GM04504 (cell line): Measurements from ENCODE around the gene LRRC39.
"Not testable (repeated sequence)": the region's sequence is repeated elsewhere in the genome, so short reads cannot be mapped to it uniquely, and the experiment has no call there.

Experiments
- DNase-seq: peaks from one replicate; pipeline ENCODE4 v3.0.0-alpha.2; 2012; ENCODE audit warnings: low read depth

LRRC39 gene

GRCh38 chr1:100178091-100178490 lies at the start of gene LRRC39:
LRRC39 (minus strand) TSS chr1:100178256; CDS start chr1:100168516, 9,740 bp downstream.
- no peak for DNase-seq

- DNase-seq, result no peak
These were observed 44.4 kb upstream of the LRRC39 start for GRCh38 chr1:100222428-100222827.

GRCh38 chr1:100219883-100220282 lies 41.8 kb upstream of the LRRC39 start:
- DNase-seq, result no peak

GRCh38 chr1:100219457-100219856 lies 41.4 kb upstream of the LRRC39 start:
- DNase-seq, result no peak

- no peak for DNase-seq
These were observed 39.8 kb upstream of the LRRC39 start for GRCh38 chr1:100217834-100218233.

- DNase-seq, result no peak
These were observed 37.0 kb upstream of the LRRC39 start for GRCh38 chr1:100215101-100215500.

- DNase-seq, result no peak
These were observed 35.1 kb upstream of the LRRC39 start for GRCh38 chr1:100213141-100213540.

- no peak for DNase-seq
These were observed 28.2 kb upstream of the LRRC39 start for GRCh38 chr1:100206301-100206700.

- not testable (repeated sequence) for DNase-seq
These were observed 27.5 kb upstream of the LRRC39 start for GRCh38 chr1:100205593-100205992.

- DNase-seq, result not testable (repeated sequence)
These were observed 27.0 kb upstream of the LRRC39 start for GRCh38 chr1:100205103-100205502.

GRCh38 chr1:100202703-100203102 lies 24.6 kb upstream of the LRRC39 start:
- DNase-seq, result not testable (repeated sequence)

- not testable (repeated sequence) for DNase-seq
These were observed 22.0 kb upstream of the LRRC39 start for GRCh38 chr1:100200060-100200459.

GRCh38 chr1:100198596-100198995 lies 20.5 kb upstream of the LRRC39 start:
- no peak for DNase-seq

GRCh38 chr1:100188617-100189016 lies 10.6 kb upstream of the LRRC39 start:
- peak; percentile 75 for DNase-seq

- DNase-seq, result no peak
These were observed 9.9 kb upstream of the LRRC39 start for GRCh38 chr1:100187912-100188311.

GRCh38 chr1:100184536-100184935 lies 6.5 kb upstream of the LRRC39 start:
- DNase-seq, result no peak

GRCh38 chr1:100183370-100183769 lies 5.3 kb upstream of the LRRC39 start:
- DNase-seq, result no peak

GRCh38 chr1:100177295-100178041 lies 588 bp downstream of the LRRC39 start:
- no peak for DNase-seq

GRCh38 chr1:100168051-100168450 lies 10.0 kb downstream of the LRRC39 start:
- no peak for DNase-seq

- no peak for DNase-seq
These were observed 13.4 kb downstream of the LRRC39 start for GRCh38 chr1:100164702-100165101.

GRCh38 chr1:100164216-100164615 lies 13.8 kb downstream of the LRRC39 start:
- no peak for DNase-seq

GRCh38 chr1:100162881-100163280 lies 15.2 kb downstream of the LRRC39 start:
- no peak for DNase-seq

GRCh38 chr1:100152271-100152670 lies 25.8 kb downstream of the LRRC39 start:
- no peak for DNase-seq

- no peak for DNase-seq
These were observed 26.4 kb downstream of the LRRC39 start for GRCh38 chr1:100151679-100152078.
